Glomerular endothelial cell (primary cell): ENCODE data around the gene MATK. TPM values are rescaled to one million over a fixed set of nuclear protein-coding genes. Genes with fewer than 3 reads are reported as not detected.

ENCODE experiments used
- DNase-seq: peaks from one replicate; pipeline ENCODE4 v3.0.0-alpha.2; 2011; ENCODE audit warnings: low read depth, low spot score; ENCODE audit errors: extremely low read depth
- total RNA-seq: library from RNA; depleted of rRNA; stranded (reverse); fragments of >200 nt; gene quantifications from 2 replicates; pipeline ENCODE4 v1.2.3, GENCODE V29; 2015

MATK gene, protein sequence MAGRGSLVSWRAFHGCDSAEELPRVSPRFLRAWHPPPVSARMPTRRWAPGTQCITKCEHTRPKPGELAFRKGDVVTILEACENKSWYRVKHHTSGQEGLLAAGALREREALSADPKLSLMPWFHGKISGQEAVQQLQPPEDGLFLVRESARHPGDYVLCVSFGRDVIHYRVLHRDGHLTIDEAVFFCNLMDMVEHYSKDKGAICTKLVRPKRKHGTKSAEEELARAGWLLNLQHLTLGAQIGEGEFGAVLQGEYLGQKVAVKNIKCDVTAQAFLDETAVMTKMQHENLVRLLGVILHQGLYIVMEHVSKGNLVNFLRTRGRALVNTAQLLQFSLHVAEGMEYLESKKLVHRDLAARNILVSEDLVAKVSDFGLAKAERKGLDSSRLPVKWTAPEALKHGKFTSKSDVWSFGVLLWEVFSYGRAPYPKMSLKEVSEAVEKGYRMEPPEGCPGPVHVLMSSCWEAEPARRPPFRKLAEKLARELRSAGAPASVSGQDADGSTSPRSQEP
- total RNA-seq: 3.3 TPM in 1 of 2 replicates, not detected in the other

DNA sequence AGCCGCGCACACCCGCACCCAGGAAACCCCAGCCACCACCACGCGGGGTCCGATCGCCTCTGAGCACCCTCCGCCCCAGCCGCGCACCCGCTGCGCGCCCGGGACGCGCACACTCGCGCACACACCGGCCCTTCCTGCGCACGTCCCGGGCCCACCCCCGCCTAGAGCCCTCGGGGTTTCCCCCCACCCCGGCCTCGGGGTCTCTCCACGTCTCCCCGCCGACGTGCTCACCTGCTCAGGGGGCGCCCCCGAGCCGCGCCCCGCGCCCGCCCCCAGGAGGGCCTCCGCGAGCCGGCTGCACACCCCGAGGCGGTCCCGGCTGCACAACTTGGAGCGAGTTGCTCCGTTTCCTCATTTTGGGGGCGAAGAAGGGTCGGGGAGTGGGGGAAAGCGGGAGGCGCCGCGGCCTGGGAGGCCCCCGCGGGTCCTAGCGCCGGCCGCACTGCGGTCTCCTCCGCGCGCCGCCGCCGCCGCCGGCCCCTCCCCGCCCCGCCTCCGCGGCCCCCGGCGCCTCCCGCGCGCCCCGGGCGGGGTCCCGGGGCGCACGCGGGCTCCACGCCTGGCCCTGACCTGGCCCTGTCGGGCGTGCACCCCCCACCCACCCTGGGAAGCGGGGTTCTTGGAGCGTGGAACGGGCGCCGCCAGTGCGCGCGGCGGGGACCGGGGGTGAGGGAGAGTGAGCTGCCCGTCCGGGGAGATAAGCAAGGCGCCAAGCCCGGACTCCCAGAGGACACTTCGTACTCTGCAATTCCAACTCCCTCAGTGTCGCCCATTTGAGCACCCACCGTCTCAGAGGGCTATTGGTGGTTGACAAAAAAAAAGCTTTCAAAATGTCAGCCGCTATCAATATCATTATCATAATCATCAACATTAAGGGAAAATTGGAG is at the start of gene MATK:
Gene MATK (minus strand): TSS at position 444 of the 887 bp plus-strand sequence. CDS start 1,246 bp downstream, outside the sequence.
- no peak for DNase-seq

DNA sequence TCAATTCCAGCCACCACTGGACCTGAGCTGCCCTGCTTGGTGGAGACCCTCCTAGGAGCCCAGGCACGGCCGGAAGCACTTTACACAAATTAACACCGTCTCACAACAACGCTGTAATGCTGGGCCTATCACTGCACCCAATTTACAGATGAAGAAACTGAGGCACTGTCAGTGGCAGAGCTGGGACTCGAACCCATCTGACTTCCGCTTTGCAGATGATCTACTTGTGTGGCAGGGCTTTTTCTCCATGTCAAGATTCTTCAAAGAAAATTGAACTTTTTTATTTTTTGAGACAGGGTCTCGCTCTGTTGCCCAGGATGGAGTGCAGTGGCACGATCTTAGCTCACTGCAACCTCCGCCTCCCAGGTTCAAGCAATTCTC is 48.9 kb upstream of the MATK start:
- no peak for DNase-seq

DNA sequence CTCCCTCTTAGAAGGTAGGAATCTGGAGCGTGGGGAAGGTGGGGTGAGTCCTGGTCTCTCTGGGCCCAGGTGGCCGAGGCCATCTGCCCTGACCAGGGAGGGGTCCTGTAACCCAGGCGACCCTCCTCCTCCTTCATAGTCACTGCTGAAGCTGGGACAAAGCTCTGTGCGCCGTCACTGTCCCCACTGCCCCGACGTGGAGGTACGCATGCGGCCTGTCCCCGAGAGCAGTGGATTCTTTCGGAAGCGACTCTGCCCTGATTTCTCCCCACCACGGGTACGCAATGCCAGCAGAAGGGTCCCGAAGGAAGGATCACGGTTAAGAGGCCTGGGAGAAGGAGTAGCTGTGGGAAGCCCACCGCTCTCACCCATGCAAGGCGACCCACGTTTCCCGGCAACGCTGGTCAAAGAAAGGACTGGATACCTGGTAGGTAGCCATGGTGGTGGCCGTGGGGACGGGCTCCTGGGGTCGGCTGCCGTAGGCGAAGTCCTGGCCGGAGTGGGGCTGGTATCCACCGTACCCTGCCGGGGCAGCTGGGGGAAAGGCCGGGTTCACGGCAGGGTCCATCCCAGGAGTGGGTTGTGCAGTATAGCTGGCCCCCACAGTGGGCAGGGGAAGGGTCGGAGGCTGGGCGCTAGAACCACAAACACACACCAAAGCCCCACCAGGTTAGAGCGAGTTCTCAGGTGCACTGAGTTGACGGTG is 48.3 kb upstream of the MATK start:
- no peak for DNase-seq

DNA sequence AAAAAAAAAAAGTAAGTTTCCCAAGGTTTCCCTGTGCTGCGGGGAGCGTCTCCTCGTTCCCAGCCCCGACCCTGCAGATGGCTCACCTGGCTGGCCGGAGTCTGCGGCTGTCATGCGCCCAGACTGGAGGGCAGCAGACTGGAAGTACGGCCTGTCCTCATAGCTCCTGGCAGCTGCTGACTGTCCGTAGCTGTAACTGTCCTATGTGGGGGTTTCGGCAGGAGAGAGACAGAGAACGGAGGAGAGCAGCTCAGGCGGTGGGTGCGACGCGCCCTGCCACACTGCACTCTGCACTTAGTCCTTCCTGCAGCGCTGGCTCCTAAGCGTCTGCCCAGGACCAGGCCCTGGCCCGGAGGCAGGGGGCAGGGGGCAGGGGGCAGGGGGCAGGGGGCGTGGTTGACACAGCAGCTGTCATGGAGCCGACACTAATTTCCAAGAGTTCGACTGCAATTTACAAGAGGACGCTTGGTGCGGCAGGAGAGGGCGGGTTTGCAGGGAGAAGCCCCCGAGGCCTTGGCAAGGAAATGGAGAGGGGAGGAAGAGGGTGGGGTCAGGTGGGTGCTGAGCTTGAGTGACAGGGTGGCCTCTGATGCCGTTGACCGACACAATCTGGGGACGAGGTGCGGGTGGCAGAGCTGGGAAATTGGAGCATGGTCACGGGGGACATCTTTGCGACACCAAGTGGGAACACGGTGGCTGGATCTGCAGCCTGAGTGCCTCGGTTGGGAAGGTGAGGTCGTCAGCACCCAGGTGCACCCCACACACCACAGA is 47.6 kb upstream of the MATK start:
- DNase-seq: no peak

DNA sequence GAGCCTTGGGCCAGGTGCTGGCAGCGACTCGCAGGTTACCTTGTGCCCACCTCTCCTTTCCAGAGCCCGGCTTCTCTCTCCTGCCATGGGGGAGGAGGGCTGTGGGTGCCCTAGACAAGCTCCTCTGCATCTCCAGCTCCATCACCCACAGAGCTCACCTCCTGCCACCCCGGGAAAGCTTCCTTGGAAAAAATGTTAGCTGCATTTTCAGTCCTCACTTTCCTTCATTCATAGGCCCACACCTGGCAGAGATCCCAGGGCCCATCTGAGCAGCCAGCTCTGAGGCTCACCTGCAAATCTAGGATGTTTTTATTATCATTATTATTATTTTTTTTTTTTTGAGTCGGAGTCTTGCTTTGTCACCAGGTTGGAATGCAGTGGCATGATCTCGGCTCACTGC is 45.8 kb upstream of the MATK start:
- no peak for DNase-seq

DNA sequence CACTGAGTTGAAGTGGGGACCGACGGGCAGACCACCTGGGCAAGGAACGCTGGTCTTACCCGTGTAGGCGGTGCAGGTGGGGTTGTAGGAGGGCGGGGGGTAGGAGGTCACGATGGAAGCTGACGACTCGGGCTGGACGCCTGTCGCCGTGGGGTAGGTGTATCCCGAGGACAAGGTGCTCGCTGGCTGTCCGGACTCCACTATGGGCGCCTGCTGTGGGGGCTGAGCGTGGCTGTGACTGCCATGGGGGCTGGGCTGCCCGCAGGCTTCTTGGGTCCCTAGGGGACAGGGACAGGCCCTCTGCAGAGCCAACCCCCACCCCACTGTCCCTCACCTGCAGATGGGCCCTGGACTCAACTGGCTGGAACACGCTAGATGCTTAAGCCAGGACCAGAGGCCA is 45.4 kb upstream of the MATK start:
- DNase-seq: no peak

DNA sequence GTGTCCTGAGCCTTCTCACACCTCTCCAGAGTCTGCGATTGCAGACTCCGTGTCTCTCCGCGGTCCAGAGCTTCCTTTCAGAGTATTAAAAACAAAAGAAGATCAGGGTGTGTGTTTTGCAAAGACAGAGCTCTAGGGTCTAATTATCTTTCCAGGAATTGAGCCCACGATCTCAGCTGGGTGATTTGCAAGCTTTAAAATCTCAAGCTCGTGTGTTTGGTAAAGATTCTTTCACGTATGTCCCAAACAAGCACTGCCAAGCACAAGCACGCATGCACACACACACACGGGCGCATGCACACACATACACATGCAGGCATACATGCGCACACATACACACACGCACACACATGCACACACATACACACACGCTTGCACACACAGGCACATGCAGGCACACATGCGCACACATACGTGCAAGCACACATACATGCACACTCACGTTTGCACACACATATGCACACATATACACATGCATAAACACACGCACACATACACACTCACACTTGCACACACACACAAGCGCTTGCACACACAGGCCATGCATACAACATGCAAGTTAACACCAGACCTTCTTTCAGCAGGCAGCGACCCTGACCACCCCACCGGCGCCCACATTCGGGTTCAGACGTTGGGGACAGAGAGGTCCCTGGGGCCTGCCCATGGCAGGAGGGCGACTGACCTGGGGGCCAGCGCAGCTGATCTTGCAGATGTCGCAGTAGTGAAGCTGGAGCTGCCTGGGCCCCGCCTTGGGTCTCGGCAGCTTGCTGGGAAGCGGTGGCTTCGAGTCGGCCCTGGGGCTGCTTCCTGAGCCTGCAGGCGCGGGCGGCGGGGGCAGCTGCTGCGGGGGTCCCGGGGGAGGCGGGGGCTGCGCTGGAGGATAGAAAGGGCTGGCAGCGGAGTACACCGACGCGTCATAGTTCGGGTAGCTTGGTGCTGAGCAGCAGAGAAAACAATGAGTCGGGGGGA is 44.7 kb upstream of the MATK start:
- DNase-seq: no peak

DNA sequence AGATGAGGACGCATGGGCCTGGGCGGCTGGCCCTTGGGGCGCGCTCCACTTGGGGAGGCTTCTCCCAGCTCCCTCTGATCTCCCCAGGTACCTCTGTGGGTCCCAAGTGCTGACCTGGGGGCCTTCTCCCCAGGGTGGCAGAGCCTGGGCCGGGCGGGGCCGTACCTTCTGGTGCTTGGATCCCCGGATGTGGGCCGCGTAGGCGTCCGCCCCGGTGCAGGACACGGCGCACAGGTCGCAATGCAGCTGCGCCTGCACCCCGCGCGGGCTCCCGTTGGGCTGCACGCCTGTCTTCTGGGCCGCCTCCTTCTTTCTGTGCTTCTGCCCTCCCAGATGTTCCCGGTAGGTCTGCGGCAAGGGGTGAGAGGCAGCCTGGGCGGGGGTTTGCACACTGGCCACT is 41.1 kb upstream of the MATK start:
- DNase-seq: no peak

DNA sequence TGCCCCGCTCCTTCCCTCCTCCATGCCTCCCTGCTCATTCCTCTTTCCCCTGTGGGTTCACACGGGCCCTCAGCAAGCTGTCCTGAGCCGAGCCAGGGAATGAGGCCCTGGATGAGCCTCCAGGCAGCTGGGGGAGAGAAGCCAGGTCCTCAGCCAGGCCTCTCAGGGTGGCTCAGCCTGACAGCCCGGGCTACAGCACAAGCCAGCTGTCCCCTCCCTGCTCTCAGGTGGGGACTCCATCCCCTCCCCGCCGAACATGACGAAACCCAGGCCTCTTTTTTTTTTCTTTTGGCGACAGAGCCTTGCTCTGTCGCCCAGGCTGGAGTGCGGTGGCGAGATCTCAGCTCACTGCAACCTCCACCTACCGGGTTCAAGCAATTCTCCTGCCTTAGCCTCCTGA is 40.0 kb upstream of the MATK start:
- no peak for DNase-seq

DNA sequence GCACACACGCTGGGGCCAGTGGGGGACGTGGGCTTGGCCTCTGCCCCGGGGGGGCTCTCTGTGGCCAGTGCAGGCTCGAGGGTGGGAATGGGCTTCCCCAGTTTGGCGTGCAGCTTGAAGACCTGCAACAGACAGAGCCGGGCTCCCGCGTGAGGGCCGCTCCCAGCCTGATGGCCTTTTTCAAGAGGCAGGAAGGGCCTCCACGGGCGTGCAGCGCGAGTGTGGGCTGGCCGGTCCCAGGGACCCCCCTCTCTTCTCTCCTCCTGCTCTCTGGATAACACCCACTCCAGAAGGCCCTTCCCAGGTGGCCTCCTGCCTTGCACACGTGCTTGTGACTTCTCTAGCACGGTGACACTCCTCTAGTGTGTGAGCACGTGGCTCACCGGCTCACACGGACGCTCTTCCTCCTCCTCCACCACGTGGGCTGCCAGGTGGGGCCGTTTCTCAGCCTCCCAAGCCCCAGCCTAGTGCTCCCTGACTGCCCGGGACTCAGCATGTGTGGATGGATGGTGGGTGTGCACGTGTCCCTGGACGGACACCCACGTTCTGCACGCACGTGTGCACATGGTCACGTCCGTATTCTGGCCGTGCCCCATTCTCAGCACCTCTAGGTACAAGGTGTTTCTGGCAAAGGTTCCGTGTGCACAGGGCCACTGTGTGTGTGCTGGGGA is 39.2 kb upstream of the MATK start:
- DNase-seq: no peak

DNA sequence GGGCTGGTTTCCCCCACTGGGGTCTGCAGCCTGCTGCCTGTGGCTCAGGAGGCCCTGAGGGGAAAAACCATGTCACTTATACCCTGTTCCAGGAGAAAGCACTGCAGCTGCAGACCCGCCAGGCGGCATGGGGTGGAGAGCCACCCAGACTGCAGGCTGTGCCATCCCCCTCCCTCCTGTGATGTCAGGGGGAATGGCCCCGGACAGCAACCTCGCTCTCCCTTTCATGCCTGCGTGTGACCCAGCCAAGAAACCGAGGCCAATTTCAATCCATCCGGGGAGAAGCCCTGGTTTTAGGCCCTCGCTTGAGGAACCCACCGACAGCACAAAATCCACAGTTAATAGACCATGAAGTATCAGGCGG is 37.2 kb upstream of the MATK start:
- DNase-seq: no peak

DNA sequence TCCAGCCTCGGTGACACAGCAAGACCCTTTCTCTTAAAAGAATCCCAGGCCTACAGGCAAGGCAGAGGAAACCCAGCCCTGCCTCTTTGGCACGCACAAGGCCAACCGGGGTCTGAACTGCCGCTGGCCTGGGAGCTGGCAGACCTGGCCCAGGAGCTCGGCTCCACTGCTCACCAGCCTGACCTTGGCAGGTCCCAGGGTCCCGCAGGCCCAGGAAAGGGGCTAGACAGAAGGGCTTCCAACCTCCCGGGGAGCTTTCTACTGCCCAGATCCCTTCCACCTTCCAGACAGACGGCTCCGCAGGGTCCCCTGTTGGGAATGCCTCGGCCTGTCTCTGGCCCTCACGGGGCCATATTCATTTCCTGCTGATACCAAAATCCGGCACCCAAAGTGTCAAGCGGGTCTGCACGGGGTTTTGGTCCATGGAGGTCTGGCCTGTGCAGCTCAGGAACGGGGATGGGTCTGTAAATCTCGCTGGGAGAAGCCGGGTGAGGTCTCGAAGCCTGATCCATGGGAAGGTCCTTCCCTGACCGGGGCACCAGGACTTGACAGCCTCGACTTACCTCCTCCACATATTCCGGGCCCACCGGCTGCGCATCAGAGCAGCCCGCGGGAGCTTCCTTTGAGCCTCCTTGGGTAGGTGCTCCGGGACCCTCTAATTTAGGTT is 36.6 kb upstream of the MATK start:
- no peak for DNase-seq

DNA sequence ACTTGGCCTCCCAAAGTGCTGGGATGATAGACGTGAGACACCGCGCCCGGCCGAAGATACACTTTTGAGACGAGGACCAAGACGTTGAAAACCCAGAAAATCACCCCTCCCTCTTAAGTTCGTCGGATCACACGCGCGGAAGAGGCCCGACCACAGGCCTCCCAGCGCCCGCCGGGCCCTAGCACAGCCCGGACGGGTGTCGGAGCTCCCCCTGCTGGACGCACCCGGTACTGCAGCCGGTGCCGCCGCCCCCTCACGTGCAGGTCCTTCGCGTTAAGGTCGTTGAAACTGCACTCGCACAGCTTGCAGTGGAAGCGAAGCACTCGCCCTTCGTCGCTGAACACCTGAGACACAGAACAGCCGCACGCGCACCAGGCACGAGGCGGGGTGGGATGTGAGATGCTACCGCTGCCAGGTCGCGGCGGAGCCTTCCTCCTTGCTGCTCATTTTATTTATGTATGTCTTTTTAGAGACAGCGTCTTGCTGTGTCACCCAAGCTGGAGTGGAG is 35.7 kb upstream of the MATK start:
- no peak for DNase-seq

DNA sequence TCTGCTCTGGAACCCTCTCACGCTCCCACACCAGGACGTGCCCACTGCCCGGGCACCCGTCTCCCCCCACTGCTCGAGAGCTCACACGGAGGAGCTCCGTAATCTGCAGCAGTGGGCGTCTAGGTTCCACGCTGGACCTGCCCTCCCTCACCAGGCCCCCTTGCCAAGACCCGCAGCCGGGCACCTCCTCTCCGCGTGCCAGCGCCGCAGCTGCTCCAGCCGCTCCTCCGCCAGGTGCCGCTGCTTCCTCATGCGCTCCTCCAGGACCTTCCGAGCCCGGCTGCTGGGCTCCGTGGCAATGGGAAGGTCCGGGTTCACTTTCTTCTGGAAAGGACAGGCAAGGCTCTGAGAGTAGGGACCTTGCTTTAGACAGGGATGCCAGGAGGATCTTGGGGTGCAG is 35.0 kb upstream of the MATK start:
- no peak for DNase-seq

DNA sequence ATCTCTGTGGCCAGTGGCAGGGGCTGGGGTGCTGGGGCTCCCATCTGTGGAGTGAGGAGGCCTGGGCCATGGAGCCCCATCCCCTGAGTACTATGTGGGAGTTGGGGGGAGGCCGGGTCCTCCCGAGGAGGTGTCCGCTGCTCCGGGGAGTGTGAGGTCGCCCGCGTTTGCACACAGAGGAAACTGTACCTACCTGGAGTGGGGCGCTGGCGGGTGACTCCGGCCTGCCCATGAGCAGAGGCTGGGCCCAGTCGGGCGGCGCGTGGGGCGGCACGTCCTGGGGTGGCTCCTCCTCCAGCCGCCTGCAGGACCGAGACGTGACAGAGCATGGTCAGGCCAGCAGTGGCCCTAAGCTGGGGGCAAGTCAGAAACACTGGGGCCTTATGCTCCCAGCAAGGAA is 33.8 kb upstream of the MATK start:
- DNase-seq: no peak

DNA sequence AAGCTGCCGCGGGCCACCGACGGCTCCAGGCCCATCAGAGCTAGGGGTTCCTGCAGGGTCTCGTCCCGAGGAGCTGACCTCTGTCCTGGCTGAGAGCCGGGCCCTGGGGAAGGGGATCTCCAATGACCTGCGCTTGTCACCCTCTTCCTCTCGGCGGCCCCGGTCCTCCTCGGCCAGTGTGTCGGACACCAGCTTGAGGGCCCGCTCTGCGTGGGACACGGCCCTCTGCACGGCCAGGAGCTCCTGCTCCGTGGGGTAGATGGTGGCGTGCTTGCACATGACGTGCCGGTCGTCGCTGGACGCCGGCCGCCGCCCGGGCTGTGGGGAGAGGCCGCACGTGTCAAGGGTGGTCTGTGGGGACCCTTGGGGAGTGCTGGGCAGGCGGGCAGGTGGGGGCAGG is 32.7 kb upstream of the MATK start:
- DNase-seq: no peak

DNA sequence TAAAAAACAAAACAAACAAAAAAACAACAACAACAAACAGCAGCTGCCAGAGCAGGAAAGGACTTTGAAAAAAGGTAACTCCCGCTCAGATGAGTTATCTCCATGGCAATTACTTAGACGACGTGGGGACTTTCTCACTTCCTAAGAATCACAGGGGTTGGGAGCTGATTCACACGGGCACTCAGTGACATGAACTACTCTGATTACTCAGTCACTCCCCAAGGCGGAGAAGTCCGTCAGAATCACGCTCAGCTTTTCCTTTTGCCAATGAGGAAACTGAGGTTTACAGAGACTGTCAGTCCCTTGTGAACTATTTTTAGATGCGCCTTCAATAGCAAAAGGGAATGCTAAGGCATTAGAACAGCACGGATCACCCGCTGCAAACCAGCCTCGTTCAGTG is 32.3 kb upstream of the MATK start:
- no peak for DNase-seq

DNA sequence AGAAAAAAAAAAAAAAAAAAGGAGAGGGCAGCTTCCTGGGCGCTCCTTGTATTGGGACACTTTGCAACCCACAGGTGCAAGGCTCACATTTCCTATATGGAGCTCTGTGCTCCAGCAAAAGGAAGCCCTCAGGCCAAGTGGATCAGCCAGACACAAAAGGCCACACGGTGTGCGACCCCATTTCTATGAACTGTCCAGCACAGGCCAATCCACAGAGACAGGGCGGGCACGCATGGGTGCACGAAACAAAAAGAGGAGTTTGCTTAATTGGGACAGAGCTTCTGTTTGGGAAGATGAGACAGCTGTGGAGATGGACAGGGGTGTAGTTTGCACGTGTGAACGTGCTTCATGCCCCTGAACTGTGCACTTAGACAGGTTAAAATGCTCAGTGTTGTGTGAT is 31.6 kb upstream of the MATK start:
- no peak for DNase-seq
